Astrocyte (in vitro differentiated cells and primary cell): ENCODE data around the gene C1QTNF12. TPM values are rescaled to one million over a fixed set of nuclear protein-coding genes. Genes with fewer than 3 reads are reported as not detected.

Source experiments
- DNase-seq: peaks from one replicate; pipeline ENCODE4 v3.0.0-alpha.2; 2010; ENCODE audit warnings: low read depth
- FAIRE-seq: peaks from 2 replicates; lab custom pipeline; 2011; peaks lifted over from hg19 to GRCh38; lab: Jason Lieb, UNC
- H2AFZ ChIP-seq: 2 replicates; pipeline ENCODE4 v1.6.0; 2012; ENCODE audit warnings: low read depth, low read length, inconsistent platforms
- H3K27ac ChIP-seq: 2 replicates; pipeline ENCODE4 v1.5.1; 2011; ENCODE audit warnings: low read depth, low read length, inconsistent platforms
- H3K27me3 ChIP-seq: 2 replicates; pipeline ENCODE4 v1.6.0; 2011; ENCODE audit warnings: low read length, inconsistent platforms; ENCODE audit not compliant: insufficient read depth
- H3K36me3 ChIP-seq: 2 replicates; pipeline ENCODE4 v1.5.1; 2011; ENCODE audit warnings: low read length, inconsistent platforms; ENCODE audit not compliant: insufficient read depth
- H3K4me1 ChIP-seq: 2 replicates; pipeline ENCODE4 v1.5.1; 2011; ENCODE audit warnings: low read length, inconsistent platforms; ENCODE audit not compliant: insufficient read depth
- H3K4me2 ChIP-seq: 2 replicates; pipeline ENCODE4 v1.6.0; 2012; ENCODE audit warnings: low read length, inconsistent platforms
- H3K4me3 ChIP-seq: 2 replicates; pipeline ENCODE4 v1.5.1; 2011; ENCODE audit warnings: low read depth, mild to moderate bottlenecking, low read length, inconsistent platforms; ENCODE audit not compliant: insufficient read depth
- H3K79me2 ChIP-seq: 2 replicates; pipeline ENCODE4 v1.6.0; 2012; ENCODE audit warnings: mild to moderate bottlenecking, low read length, inconsistent platforms; ENCODE audit not compliant: insufficient read depth
- H3K9ac ChIP-seq: 2 replicates; pipeline ENCODE4 v1.6.0; 2012; ENCODE audit warnings: mild to moderate bottlenecking, low read length, inconsistent platforms
- H3K9me3 ChIP-seq: 2 replicates; pipeline ENCODE4 v1.5.1; 2012; ENCODE audit warnings: low read depth, mild to moderate bottlenecking, low read length, inconsistent platforms; ENCODE audit not compliant: insufficient read depth
- H4K20me1 ChIP-seq: 2 replicates; pipeline ENCODE4 v1.6.0; 2012; ENCODE audit warnings: low read length, inconsistent platforms; ENCODE audit not compliant: insufficient read depth
- H3K27ac Mint-ChIP-seq: one replicate; pipeline ENCODE4 v1.8.0; 2021; ENCODE audit warnings: mild to moderate bottlenecking, mixed read lengths; ENCODE audit not compliant: unreplicated experiment
- H3K27me3 Mint-ChIP-seq: one replicate; pipeline ENCODE4 v1.8.0; 2021; ENCODE audit warnings: low read depth, mixed read lengths; ENCODE audit not compliant: unreplicated experiment
- H3K36me3 Mint-ChIP-seq: one replicate; pipeline ENCODE4 v1.8.0; 2021; ENCODE audit warnings: low read depth, mixed read lengths; ENCODE audit not compliant: unreplicated experiment
- H3K4me1 Mint-ChIP-seq: one replicate; pipeline ENCODE4 v1.8.0; 2021; ENCODE audit warnings: low read depth, mixed read lengths; ENCODE audit not compliant: unreplicated experiment
- H3K4me3 Mint-ChIP-seq: one replicate; pipeline ENCODE4 v1.8.0; 2021; ENCODE audit warnings: mild to moderate bottlenecking, moderate library complexity, mixed read lengths; ENCODE audit not compliant: unreplicated experiment
- H3K9me3 Mint-ChIP-seq: one replicate; pipeline ENCODE4 v1.8.0; 2021; ENCODE audit warnings: mild to moderate bottlenecking, mixed read lengths; ENCODE audit not compliant: unreplicated experiment
- EZH2 ChIP-seq: IDR thresholded peaks from 2 replicates; pipeline ENCODE4 v1.6.1; 2012; ENCODE audit warnings: mild to moderate bottlenecking, low read length, inconsistent platforms; ENCODE audit not compliant: insufficient read depth
- total RNA-seq: library from RNA; stranded (reverse); gene quantifications from 2 replicates; pipeline ENCODE4 v1.2.1, GENCODE V29; 2021
- TF ChIP-seq, protein P1 (sequence below): IDR thresholded peaks from 2 replicates; pipeline ENCODE4 v1.5.1; 2011; ENCODE audit warnings: low read depth, mild to moderate bottlenecking, inconsistent platforms, low read length, moderate library complexity; ENCODE audit not compliant: insufficient read depth

Gene C1QTNF12
- total RNA-seq, 1 donor from 2014 or later: 3.9 TPM

DNA sequence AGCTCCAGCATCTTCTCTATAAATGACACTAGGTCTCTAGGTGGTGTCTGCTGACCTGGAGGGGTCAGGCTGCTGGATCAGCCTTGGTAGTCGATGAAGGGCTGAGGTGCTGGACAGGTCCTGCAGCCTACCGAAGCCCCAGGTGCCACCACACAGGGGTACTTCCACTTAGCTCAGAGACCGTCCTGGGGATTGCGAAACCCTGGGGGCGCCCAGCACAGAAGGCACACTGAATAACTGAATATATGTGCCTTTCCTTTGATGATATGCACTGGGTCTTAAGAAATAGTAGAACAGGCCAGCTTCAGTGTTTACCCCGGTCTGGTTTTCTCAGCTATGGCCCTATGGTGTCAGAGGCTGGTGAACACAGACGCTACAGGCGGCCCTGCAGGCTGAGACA, 16.2 kb upstream of the C1QTNF12 start:
- no peak for DNase-seq
- Histone ChIP-seq H4K20me1 (peaks cover 38% of the 10 kb centered on the region), H3K27me3 (no peaks in the 10 kb centered on the region), H3K4me3 (no peak overlapping the region), H3K36me3 (peaks cover 15% of the 10 kb centered on the region), H3K4me1 (peaks cover 20% of the 10 kb centered on the region), H2AFZ (no peak overlapping the region), H3K9me3 (no peaks in the 10 kb centered on the region), H3K9ac (no peak overlapping the region), H3K4me2 (no peak overlapping the region), H3K27ac (no peak overlapping the region), H3K79me2 (peaks cover 70% of the 10 kb centered on the region)
- peaks cover 25% of the 10 kb centered on the region for H3K4me1 Mint-ChIP-seq
- no peak overlapping the region for H3K4me3 Mint-ChIP-seq
- peaks cover 13% of the 10 kb centered on the region for H3K36me3 Mint-ChIP-seq
- no peak overlapping the region for H3K27ac Mint-ChIP-seq
- H3K9me3 Mint-ChIP-seq: no peaks in the 10 kb centered on the region
- no peak for FAIRE-seq
- TF ChIP-seq EZH2: no peak
- H3K27me3 Mint-ChIP-seq: no peaks in the 10 kb centered on the region

DNA sequence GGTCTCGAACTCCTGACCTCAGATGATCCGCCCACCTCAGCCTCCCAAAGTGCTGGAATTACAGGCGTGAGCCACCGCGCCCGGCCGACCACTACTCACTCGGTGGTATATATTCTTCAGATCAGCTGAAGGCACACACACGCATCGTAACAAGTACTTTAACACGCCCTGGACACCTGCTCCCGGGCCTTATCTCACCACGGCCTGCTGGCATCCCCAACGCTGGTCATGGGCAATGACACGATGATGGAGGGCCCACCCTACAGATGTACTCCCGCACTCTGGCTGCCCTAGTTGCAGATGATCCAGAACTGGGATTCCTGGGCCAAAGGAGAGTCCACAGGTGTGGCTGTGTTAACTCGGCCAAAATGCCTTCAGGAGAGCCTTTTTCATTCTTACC, 15.5 kb upstream of the C1QTNF12 start:
- Mint-ChIP-seq H3K36me3 (peaks cover 13% of the 10 kb centered on the region), H3K27ac (no peak overlapping the region), H3K9me3 (no peaks in the 10 kb centered on the region), H3K4me3 (no peak overlapping the region), H3K4me1 (peaks cover 25% of the 10 kb centered on the region), H3K27me3 (no peaks in the 10 kb centered on the region)
- H3K4me3 ChIP-seq: no peak overlapping the region
- H4K20me1 ChIP-seq: peaks cover 37% of the 10 kb centered on the region
- no peak overlapping the region for H3K9ac ChIP-seq
- no peak for FAIRE-seq
- H3K79me2 ChIP-seq: peaks cover 67% of the 10 kb centered on the region
- no peaks in the 10 kb centered on the region for H3K9me3 ChIP-seq
- H3K4me1 ChIP-seq: peaks cover 20% of the 10 kb centered on the region
- peaks cover 15% of the 10 kb centered on the region for H3K36me3 ChIP-seq
- TF ChIP-seq EZH2: no peak
- TF ChIP-seq, protein P1, sequence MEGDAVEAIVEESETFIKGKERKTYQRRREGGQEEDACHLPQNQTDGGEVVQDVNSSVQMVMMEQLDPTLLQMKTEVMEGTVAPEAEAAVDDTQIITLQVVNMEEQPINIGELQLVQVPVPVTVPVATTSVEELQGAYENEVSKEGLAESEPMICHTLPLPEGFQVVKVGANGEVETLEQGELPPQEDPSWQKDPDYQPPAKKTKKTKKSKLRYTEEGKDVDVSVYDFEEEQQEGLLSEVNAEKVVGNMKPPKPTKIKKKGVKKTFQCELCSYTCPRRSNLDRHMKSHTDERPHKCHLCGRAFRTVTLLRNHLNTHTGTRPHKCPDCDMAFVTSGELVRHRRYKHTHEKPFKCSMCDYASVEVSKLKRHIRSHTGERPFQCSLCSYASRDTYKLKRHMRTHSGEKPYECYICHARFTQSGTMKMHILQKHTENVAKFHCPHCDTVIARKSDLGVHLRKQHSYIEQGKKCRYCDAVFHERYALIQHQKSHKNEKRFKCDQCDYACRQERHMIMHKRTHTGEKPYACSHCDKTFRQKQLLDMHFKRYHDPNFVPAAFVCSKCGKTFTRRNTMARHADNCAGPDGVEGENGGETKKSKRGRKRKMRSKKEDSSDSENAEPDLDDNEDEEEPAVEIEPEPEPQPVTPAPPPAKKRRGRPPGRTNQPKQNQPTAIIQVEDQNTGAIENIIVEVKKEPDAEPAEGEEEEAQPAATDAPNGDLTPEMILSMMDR: no peak
- H3K4me2 ChIP-seq: no peak overlapping the region
- H3K27me3 ChIP-seq: no peaks in the 10 kb centered on the region
- H3K27ac ChIP-seq: no peak overlapping the region
- no peak for DNase-seq
- H2AFZ ChIP-seq: no peak overlapping the region

DNA sequence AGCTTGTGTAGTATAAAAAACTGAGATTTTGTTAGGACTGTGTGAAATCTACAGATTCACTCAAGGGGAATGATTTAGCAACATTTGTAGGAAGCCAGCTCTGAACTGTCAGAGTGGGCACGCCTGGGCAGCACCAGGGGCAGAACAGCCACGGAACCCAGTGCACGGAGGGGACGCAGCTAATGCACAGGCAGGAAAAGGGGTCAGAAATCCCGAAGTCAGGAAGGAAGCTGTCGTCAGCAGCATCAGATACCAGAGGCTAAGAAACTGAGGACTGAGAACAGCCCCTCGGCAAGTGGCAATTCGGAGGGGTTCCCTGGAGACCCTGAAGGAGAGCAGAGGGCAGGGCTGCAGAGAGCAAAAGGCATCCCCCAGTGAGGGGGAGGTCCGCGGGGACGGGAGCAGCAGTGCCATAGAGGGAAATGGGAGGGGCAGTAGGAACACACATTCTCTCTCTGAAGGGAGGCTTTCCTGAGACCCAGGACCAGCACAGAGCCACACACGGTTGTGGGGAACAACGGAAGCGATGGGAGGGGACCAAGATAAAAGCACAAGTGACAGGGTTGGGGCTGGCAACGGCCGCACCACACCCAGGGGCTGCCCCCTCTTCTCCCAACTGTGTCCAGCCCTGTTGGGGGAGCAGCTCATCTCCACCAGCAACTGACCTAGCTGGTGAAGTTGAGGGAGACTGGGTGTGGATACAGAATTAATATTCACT, 14.5 kb upstream of the C1QTNF12 start:
- Histone ChIP-seq H2AFZ (no peak overlapping the region), H3K27ac (no peak overlapping the region), H3K4me3 (no peak overlapping the region), H3K79me2 (peaks cover 63% of the 10 kb centered on the region), H3K36me3 (peaks cover 17% of the 10 kb centered on the region), H3K4me1 (peaks cover 18% of the 10 kb centered on the region), H3K9ac (no peak overlapping the region), H3K4me2 (no peak overlapping the region), H3K9me3 (no peaks in the 10 kb centered on the region), H4K20me1 (peaks cover 41% of the 10 kb centered on the region), H3K27me3 (no peaks in the 10 kb centered on the region)
- Mint-ChIP-seq H3K27me3 (no peaks in the 10 kb centered on the region), H3K4me3 (no peak overlapping the region), H3K36me3 (peaks cover 15% of the 10 kb centered on the region), H3K4me1 (peaks cover 23% of the 10 kb centered on the region), H3K9me3 (no peaks in the 10 kb centered on the region), H3K27ac (no peak overlapping the region)
- FAIRE-seq (no peak), DNase-seq (no peak)
- TF ChIP-seq, protein P1: no peak
- TF ChIP-seq EZH2: no peak
